Stimulated activated CD4-positive, alpha-beta T cell treated with anti-CD3 and anti-CD28 coated beads, TNF-alpha, amount 100 ng/mL, for 4 hours (primary cell): ENCODE data around the gene FMN1.

Source experiments
- DNase-seq, 3 experiments: peaks; one replicate each; pipeline ENCODE4 v3.0.0-alpha.2; 2020; ENCODE audit warnings: low read depth in 3 of 3

FMN1 gene

GRCh38 chr15:33013827-33014445, 180.6 kb downstream of the FMN1 start:
- no peak for DNase-seq

GRCh38 chr15:33011976-33012375, 182.5 kb downstream of the FMN1 start:
- no peak for DNase-seq

- DNase-seq: no peak
These were observed 184.9 kb downstream of the FMN1 start for GRCh38 chr15:33009603-33010002.

- DNase-seq: no peak
These were observed 185.5 kb downstream of the FMN1 start for GRCh38 chr15:33009026-33009425.

GRCh38 chr15:33008284-33008995, 186.1 kb downstream of the FMN1 start:
- DNase-seq: no peak

- no peak for DNase-seq
These were observed 187.1 kb downstream of the FMN1 start for GRCh38 chr15:33007303-33007855.

- DNase-seq: no peak
These were observed 188.9 kb downstream of the FMN1 start for GRCh38 chr15:33005582-33005981.

- no peak for DNase-seq
These were observed 192.6 kb downstream of the FMN1 start for GRCh38 chr15:33001926-33002325.

- DNase-seq: no peak
These were observed 195.4 kb downstream of the FMN1 start for GRCh38 chr15:32998979-32999672.

- no peak for DNase-seq
These were observed 196.3 kb downstream of the FMN1 start for GRCh38 chr15:32998182-32998581.

- no peak for DNase-seq
These were observed 199.6 kb downstream of the FMN1 start for GRCh38 chr15:32994810-32995424.

- DNase-seq: no peak
These were observed 201.2 kb downstream of the FMN1 start for GRCh38 chr15:32993285-32993684.

- no peak for DNase-seq
These were observed 202.8 kb downstream of the FMN1 start for GRCh38 chr15:32991619-32992111.

- DNase-seq: no peak
These were observed 204.4 kb downstream of the FMN1 start for GRCh38 chr15:32990071-32990470.

GRCh38 chr15:32987067-32987466, 207.4 kb downstream of the FMN1 start:
- no peak for DNase-seq

GRCh38 chr15:32986147-32986546, 208.4 kb downstream of the FMN1 start:
- DNase-seq: no peak

- no peak for DNase-seq
These were observed 210.8 kb downstream of the FMN1 start for GRCh38 chr15:32983679-32984078.

- DNase-seq: no peak
These were observed 212.5 kb downstream of the FMN1 start for GRCh38 chr15:32982001-32982400.

GRCh38 chr15:32981536-32981935, 213.0 kb downstream of the FMN1 start:
- no peak for DNase-seq

GRCh38 chr15:32979710-32980109, 214.8 kb downstream of the FMN1 start:
- DNase-seq: no peak

GRCh38 chr15:32977506-32977905, 217.0 kb downstream of the FMN1 start:
- DNase-seq: no peak

GRCh38 chr15:32974691-32975090, 219.8 kb downstream of the FMN1 start:
- no peak for DNase-seq
